Fibroblast of pulmonary artery (primary cell): ENCODE data around the gene TNNT3.
"Not testable (repeated sequence)": the region's sequence is repeated elsewhere in the genome, so short reads cannot be mapped to it uniquely, and the experiment has no call there.

Source experiments
- DNase-seq: peaks from one replicate; pipeline ENCODE4 v3.0.0-alpha.2; 2010; ENCODE audit warnings: low read depth
- H3K4me3 ChIP-seq: replicated peaks from 2 replicates; pipeline ENCODE4 v1.5.1; 2011; ENCODE audit warnings: low read depth, mild to moderate bottlenecking, control low read depth, low read length, moderate library complexity
- TF ChIP-seq, protein P1 (sequence below): IDR thresholded peaks from 2 replicates; pipeline ENCODE4 v1.5.1; 2011; ENCODE audit warnings: mild to moderate bottlenecking, control low read depth, low read length, inconsistent platforms; ENCODE audit errors: missing control alignments

The TNNT3 gene

DNA sequence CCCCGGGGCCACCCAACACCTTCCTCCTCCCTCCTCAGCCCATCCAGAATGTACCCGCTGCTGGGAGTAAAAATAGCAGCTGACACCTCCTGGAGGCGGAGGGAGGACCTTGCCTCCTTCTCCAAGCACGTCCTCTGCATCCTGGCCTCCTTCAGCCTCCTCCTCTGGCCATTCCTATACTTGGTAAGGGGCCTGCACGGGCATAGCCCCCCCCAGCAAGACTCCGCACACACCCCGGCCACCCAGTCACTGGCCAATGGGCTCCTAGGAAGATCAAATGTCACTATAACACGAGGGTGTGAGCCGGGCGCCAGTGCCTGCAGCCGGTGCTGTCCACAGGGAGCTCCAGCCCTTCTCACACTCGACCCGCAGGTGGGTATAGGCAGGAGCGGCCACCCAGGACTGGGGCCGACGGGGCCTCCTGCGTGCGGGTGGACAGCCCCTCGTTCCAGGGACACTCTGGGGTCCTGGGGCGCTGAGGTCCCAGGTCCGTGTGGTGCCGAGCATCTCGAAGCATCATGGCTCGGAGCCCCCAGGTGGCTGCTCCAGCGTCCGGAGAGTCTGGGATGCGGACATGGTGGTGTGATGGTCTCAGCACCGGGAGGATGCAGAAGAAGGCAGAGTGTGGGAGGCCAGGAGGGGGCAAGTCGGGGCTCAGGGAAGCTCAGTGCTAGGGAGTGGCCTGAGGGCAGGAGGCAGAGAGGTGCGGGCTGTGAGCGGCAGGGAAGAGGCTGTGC is at the start of gene TNNT3:
TNNT3 (plus strand) TSS at position 313 of the 737 bp plus-strand sequence. CDS start 3,172 bp downstream, outside the sequence.
- DNase-seq, result no peak
- H3K4me3 ChIP-seq, result no peak within 1 kb of the TSS
- TF ChIP-seq, protein P1, sequence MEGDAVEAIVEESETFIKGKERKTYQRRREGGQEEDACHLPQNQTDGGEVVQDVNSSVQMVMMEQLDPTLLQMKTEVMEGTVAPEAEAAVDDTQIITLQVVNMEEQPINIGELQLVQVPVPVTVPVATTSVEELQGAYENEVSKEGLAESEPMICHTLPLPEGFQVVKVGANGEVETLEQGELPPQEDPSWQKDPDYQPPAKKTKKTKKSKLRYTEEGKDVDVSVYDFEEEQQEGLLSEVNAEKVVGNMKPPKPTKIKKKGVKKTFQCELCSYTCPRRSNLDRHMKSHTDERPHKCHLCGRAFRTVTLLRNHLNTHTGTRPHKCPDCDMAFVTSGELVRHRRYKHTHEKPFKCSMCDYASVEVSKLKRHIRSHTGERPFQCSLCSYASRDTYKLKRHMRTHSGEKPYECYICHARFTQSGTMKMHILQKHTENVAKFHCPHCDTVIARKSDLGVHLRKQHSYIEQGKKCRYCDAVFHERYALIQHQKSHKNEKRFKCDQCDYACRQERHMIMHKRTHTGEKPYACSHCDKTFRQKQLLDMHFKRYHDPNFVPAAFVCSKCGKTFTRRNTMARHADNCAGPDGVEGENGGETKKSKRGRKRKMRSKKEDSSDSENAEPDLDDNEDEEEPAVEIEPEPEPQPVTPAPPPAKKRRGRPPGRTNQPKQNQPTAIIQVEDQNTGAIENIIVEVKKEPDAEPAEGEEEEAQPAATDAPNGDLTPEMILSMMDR, result no peak

DNA sequence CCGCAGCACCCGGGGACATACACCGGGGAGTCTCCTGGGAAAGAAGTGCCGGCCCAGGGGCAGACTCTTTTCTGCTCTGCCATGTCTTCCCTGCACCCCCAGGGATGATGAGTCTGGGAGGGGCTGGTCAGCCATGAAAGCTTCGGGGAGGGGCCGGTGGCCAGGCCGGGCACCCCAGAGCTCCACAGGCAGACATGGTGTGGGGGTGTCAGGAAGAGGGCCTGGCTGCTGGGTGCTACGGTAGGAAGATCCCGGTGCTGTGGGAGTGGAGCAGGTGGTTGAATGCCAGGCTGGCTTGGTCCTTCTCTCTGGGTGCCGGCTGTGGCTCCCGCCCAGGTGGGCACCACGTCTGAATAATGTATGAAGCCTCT is 49.2 kb upstream of the TNNT3 start:
- H3K4me3 ChIP-seq, result no peak overlapping the region
- TF ChIP-seq, protein P1, result no peak
- no peak for DNase-seq

DNA sequence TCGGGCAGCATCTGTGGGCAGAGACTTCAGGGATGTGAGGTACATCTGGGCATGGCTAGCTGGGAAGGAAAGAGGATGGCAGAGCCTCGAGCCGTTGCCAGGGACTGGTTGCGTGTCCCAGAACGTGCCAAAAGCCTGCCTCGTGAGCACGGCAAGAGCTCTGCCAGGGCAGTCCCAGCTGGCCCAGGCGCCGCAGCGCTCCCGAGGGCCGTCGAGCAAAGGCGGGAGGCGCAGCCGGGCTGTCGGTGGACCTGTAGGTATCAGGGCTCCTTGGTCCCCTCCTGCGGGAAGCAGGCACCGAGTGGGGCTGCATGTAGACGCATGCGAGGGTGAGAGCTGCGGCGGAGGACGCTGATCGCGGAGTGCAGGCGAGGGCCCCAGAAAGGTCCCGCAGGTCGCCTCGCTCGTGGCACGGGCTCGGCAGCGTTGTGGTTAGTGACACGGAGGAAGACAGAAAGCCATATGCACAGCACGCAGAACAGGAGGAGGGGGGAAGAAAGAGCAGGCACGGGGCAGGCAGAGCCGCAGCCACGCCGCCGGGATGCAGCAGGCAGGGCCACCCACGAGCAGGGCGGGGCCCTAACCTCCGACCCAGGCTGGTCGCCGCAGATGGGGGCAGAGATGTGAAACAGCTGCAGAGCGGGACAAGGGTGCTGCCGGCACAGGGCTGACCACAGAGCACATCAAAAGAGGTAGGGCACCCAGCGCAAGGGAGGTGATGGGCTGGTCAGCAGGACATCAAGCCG is 48.6 kb upstream of the TNNT3 start:
- DNase-seq, result no peak
- no peak overlapping the region for H3K4me3 ChIP-seq
- TF ChIP-seq, protein P1, result no peak

DNA sequence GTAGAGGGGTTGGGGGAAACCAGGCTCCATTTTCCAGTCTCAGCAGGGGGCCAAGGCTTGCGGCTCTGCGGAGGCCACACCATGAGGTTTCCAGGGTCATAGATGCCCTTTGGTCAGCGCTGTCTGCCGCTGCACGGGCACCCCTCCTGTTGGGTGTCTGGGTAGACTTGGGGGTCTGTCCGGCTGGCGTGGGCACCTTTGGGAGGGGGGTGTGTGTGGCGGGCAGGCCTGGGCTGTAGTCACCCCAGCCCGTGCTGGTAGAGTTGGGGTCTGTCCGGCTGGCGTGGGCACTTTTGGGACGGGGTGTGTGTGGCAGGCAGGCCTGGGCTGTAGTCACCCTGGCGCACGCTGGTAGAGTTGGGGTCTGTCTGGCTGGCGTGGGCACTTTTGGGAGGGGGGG is 48.0 kb upstream of the TNNT3 start:
- DNase-seq, result no peak
- TF ChIP-seq, protein P1, result no peak
- no peak overlapping the region for H3K4me3 ChIP-seq

DNA sequence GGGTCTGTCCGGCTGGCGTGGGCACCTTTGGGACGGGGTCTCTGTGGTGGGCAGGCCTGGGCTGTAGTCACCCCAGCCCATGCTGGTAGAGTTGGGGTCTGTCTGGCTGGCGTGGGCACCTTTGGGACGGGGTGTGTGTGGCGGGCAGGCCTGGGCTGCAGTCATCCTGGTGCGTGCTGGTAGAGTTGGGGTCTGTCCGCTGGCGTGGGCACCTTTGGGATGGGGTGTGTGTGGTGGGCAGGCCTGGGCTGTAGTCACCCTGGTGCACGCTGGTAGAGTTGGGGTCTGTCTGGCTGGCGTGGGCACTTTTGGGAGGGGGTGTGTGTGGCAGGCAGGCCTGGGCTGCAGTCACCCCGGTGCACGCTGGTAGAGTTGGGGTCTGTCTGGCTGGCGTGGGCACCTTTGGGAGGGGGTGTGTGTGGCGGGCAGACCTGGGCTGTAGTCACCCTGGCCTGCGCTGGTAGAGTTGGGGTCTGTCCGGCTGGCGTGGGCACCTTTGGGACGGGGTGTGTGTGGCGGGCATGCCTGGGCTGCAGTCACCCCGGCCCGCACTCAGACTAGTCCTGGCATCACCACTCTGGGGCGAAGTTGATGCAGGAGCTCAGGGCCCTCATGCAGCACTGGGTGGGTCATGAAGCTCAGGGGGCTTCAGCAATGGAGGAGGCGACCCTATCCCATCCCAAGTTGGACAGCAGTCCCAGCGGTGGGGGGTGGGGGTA is 47.1 kb upstream of the TNNT3 start:
- no peak overlapping the region for H3K4me3 ChIP-seq
- DNase-seq, result no peak
- TF ChIP-seq, protein P1, result no peak

DNA sequence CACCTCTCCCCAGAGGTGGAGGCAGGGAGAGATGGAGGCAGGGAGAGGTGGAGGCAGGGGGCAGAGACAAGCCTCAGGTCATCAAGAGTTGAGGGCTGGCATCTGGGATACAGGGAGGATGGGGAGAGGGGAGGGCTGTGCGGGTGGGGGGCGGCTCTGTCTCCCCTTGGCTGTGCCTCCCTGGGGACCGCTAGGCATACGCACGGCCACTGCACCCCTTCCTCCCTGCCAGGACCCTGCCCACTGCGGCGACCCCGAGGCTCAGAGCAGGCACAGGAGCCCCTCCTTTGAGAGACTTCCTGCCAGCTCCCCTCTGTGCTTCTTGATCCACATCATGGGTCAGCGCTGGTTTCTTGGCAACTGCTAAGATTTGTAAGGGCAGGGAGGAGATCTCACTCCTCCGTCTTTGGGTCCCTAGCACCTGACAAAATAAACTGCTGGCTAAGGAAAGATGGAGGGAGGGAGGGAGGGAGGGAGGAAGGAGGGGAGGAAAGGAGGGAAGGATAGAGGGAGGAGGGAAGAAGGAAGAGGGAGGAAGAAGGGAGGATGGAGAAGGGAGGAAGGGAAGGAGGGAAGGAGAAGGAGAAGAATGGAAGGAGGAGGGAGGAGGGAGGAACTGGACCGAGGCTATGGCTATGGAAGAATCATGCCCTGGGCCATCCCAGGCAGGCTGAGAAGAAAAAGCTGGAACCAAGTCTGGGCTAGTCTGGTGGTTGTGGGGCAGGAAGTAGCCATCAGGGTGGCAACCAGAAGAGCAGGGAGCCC is 46.3 kb upstream of the TNNT3 start:
- no peak overlapping the region for H3K4me3 ChIP-seq
- DNase-seq, result peak; percentile 62
- TF ChIP-seq, protein P1, result no peak

DNA sequence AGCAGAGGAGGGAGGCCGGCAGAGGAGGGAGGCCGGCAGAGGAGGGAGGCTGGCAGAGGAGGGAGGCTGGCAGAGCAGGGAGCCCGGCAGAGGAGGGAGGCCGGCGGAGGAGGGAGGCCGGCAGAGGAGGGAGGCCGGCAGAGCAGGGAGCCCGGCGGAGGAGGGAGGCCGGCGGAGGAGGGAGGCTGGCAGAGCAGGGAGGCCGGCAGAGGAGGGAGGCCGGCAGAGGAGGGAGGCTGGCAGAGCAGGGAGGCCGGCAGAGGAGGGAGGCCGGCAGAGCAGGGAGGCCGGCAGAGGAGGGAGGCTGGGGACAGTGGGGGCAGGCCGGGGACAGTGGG is 45.7 kb upstream of the TNNT3 start:
- DNase-seq, H3K4me3 ChIP-seq: not testable (repeated sequence)

DNA sequence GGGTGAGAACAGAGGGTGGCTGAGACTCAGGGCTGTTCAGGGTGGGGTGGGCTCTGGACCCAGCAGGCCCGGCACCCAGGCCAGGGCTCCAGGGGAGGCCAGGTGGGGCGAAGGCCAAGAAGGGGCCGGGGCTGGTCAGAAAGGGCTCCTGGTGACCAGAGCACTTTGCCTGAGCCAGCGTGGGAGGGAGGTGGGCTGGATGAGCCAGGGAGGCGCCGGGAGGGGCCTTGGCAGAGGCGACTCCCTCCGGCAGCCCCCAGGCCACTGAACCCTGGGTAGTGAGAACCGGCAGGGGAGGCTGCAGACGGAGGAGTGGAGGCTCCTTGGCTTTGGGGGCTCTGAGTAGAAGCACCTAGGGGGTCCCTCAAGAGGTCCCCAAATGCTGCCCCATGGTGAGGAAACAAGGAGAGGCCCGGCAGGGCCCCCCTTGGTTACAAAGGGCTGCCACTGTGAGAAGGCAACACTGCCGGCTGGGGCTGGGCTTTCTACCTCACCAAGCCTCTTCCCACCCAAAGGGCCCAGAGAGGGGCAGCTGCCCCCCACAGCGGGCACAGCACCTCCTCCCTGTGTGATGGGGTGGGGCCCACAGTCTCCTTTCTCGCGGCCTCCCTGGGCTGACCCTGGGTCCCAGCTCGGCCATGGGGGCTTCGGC is 44.9 kb upstream of the TNNT3 start:
- not testable (repeated sequence) for DNase-seq, H3K4me3 ChIP-seq
